ENCODE results near the gene TSPAN18.

DNA sequence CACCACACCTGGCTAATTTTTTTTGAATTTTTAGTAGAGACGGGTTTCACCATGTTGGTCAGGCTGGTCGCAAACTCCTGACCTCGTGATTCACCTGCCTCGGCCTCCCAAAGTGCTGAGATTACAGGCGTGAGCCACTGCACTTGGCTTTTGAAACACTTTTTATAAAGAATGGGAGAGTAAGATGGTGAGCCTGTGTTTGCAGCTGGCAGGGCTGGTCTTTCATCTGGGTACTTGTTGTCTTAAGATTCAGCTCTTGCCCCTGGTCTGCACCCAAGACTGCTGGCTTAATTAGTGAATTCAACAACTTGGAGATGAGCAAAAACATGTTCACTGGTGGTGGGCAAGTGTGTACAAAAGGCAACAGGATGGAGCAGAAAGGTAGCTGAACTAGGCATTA is 4.0 kb downstream of the TSPAN18 start:
- no peak for TF ChIP-seq POLR2AphosphoS5 (IDR thresholded peaks at IDR 0.05)
- TF ChIP-seq, protein P1, sequence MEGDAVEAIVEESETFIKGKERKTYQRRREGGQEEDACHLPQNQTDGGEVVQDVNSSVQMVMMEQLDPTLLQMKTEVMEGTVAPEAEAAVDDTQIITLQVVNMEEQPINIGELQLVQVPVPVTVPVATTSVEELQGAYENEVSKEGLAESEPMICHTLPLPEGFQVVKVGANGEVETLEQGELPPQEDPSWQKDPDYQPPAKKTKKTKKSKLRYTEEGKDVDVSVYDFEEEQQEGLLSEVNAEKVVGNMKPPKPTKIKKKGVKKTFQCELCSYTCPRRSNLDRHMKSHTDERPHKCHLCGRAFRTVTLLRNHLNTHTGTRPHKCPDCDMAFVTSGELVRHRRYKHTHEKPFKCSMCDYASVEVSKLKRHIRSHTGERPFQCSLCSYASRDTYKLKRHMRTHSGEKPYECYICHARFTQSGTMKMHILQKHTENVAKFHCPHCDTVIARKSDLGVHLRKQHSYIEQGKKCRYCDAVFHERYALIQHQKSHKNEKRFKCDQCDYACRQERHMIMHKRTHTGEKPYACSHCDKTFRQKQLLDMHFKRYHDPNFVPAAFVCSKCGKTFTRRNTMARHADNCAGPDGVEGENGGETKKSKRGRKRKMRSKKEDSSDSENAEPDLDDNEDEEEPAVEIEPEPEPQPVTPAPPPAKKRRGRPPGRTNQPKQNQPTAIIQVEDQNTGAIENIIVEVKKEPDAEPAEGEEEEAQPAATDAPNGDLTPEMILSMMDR (IDR thresholded peaks at IDR 0.05), result no peak

All from breast epithelium (tissue), 3 donors.